K562 (cell line): ENCODE data around the gene AQP6. TPM values are rescaled to one million over a fixed set of nuclear protein-coding genes. Genes with fewer than 3 reads are reported as not detected.
A peak's percentile ranks its signal among the peaks of the same experiment; 100 is the strongest.

Experiments
- ATAC-seq: fragments of 200-7000 bp; cut with Tn5 transposase; 3 replicates; pipeline ENCODE4 v1.9.1; 2020; ENCODE audit warnings: moderate library complexity
- BruUV-seq: library from RNA; stranded (reverse); fragments of 400-500 nt; replicated peaks from 2 replicates; lab custom pipeline; 2021; lab: Mats Ljungman, UMichigan
- CTCF ChIA-PET: fragments of 300-600 bp; formaldehyde crosslinking; extraction: SDS; loops from one replicate; lab custom pipeline; 2021; ENCODE audit warnings: low intra/inter-chr PET ratio; lab: Yijun Ruan, JAX
- POLR2A ChIA-PET: fragments of 300-600, 350-650 bp; sonication (Branson Sonifier 250); formaldehyde crosslinking; extraction: SDS; loops from one replicate; lab custom pipeline; 2021; ENCODE audit warnings: antibody characterized with exemption, inconsistent platforms; lab: Yijun Ruan, JAX
- DNase-seq, 4 experiments: peaks; one replicate each; pipeline versions ENCODE4 v3.0.0 to v3.0.0-alpha.2; 2011 to 2018; ENCODE audit warnings: low spot score in 3 of 4, mixed read lengths in 3 of 4; ENCODE audit errors: extremely low read depth in 1 of 4
- FAIRE-seq: peaks from 2 replicates; lab custom pipeline; 2011; peaks lifted over from hg19 to GRCh38; lab: Jason Lieb, UNC
- H2AFZ ChIP-seq: 2 replicates; pipeline ENCODE4 v1.6.0; 2011; ENCODE audit warnings: low read depth, low read length, control low read depth, inconsistent platforms
- H3K27ac ChIP-seq: fragments of 200-600 bp; 3 replicates; pipeline ENCODE4 v1.8.0; 2011; ENCODE audit warnings: low read depth, mild to moderate bottlenecking, control low read depth, inconsistent platforms, low read length, moderate library complexity, mixed read lengths; ENCODE audit errors: extremely low read depth
- H3K27me3 ChIP-seq, 2 experiments: fragments of 300-600 bp in 1 of 2; 2 replicates in 1 of 2; 3 replicates in 1 of 2; pipeline versions ENCODE4 v1.6.0 to v1.8.0; 2011; ENCODE audit warnings: inconsistent platforms in 2 of 2, low read length in 2 of 2, mild to moderate bottlenecking in 1 of 2, mixed read lengths in 1 of 2, moderate library complexity in 1 of 2; ENCODE audit not compliant: control insufficient read depth in 2 of 2, insufficient read depth in 2 of 2
- H3K36me3 ChIP-seq: fragments of 300-600 bp; 3 replicates; pipeline ENCODE4 v1.8.0; 2011; ENCODE audit warnings: mild to moderate bottlenecking, low read length, inconsistent platforms; ENCODE audit not compliant: control insufficient read depth, insufficient read depth
- H3K4me1 ChIP-seq, 2 experiments: fragments of 200-600 bp in 1 of 2; replicated peaks in 1 of 2; 2 replicates in 1 of 2; 3 replicates in 1 of 2; pipeline versions ENCODE4 v1.5.1 to v1.8.0; 2011; ENCODE audit warnings: inconsistent platforms in 2 of 2, low read length in 2 of 2, mild to moderate bottlenecking in 1 of 2, mixed read lengths in 1 of 2, moderate library complexity in 1 of 2; ENCODE audit not compliant: control insufficient read depth in 2 of 2, insufficient read depth in 2 of 2
- H3K4me2 ChIP-seq: 2 replicates; pipeline ENCODE4 v1.6.1; 2011; ENCODE audit warnings: low read length, control low read depth, inconsistent platforms, mixed read lengths; ENCODE audit not compliant: insufficient read depth
- H3K4me3 ChIP-seq: fragments of 200-600 bp; sonication (generic), shearing (Covaris generic); 2 replicates; pipeline ENCODE4 v1.5.1; 2016; ENCODE audit warnings: control low read depth, inconsistent platforms
- H3K79me2 ChIP-seq: fragments of 200-600 bp; 3 replicates; pipeline ENCODE4 v1.8.0; 2011; ENCODE audit warnings: low read length, inconsistent platforms; ENCODE audit not compliant: control insufficient read depth, insufficient read depth
- H3K9ac ChIP-seq, 2 experiments: 2 replicates each; pipeline versions ENCODE4 v1.6.0 to v1.6.1; 2011; ENCODE audit warnings: low read depth in 2 of 2, low read length in 2 of 2, control low read depth in 1 of 2, inconsistent platforms in 1 of 2, mild to moderate bottlenecking in 1 of 2, mixed read lengths in 1 of 2; ENCODE audit not compliant: insufficient read depth in 1 of 2
- H3K9me1 ChIP-seq: one replicate; pipeline ENCODE4 v1.6.0; 2011; ENCODE audit warnings: inconsistent platforms, mild to moderate bottlenecking, low read length, moderate library complexity; ENCODE audit not compliant: control insufficient read depth, insufficient read depth
- H3K9me3 ChIP-seq: replicated peaks from 2 replicates; pipeline ENCODE4 v1.5.1; 2011; ENCODE audit warnings: low read depth, low read length, inconsistent platforms; ENCODE audit not compliant: control insufficient read depth, insufficient read depth
- H4K20me1 ChIP-seq: replicated peaks from 2 replicates; pipeline ENCODE4 v1.6.1; 2011; ENCODE audit warnings: low read length, inconsistent platforms, mixed read lengths; ENCODE audit not compliant: control insufficient read depth, insufficient read depth
- BCLAF1 ChIP-seq, 2 experiments: fragments of 450-650 bp in 1 of 2; IDR thresholded peaks; 2 replicates each; pipeline ENCODE4 v1.6.1; 2011 to 2017; ENCODE audit warnings: low read depth in 2 of 2, antibody characterized with exemption in 1 of 2, borderline replicate concordance in 1 of 2, low read length in 1 of 2, mild to moderate bottlenecking in 1 of 2, mixed read lengths in 1 of 2; ENCODE audit not compliant: control insufficient read depth in 1 of 2
- CREB3L1 ChIP-seq: fragments of 450-650 bp; IDR thresholded peaks from 2 replicates; pipeline ENCODE4 v1.6.1; 2014; ENCODE audit warnings: low read depth, mild to moderate bottlenecking, moderate library complexity, borderline replicate concordance
- ILK ChIP-seq: fragments of 450-650 bp; IDR thresholded peaks from 2 replicates; pipeline ENCODE4 v1.6.1; 2016; ENCODE audit warnings: missing genetic modification characterization, low read depth, mild to moderate bottlenecking, missing compliant biosample characterization, moderate library complexity, borderline replicate concordance
- MNT ChIP-seq, 2 experiments: fragments of 450-650 bp; conservative IDR thresholded peaks; 2 replicates each; pipeline ENCODE4 v1.6.1; 2017; ENCODE audit warnings: mild to moderate bottlenecking in 2 of 2, moderate library complexity in 2 of 2
- PKNOX1 ChIP-seq: fragments of 450-650 bp; IDR thresholded peaks from 2 replicates; pipeline ENCODE4 v1.6.1; 2016
- SAFB ChIP-seq: fragments of 200-400 bp; formaldehyde crosslinking; IDR thresholded peaks from 2 replicates; pipeline ENCODE4 v1.6.1; 2017; ENCODE audit warnings: low read depth, low read length, borderline replicate concordance
- SMARCB1 ChIP-seq: IDR thresholded peaks from 2 replicates; pipeline ENCODE4 v1.6.1; 2011; ENCODE audit warnings: improper control_type of control experiment, low read depth; ENCODE audit not compliant: insufficient read length
- SRF ChIP-seq, 2 experiments: fragments of 250-450, 450-650 bp in 1 of 2; sonication (Bioruptor Pico) in 1 of 2; sonication (generic) in 1 of 2; formaldehyde crosslinking; IDR thresholded peaks; 2 replicates each; pipeline versions ENCODE4 v1.5.0 to v1.5.1; 2020 to 2022; ENCODE audit warnings: mild to moderate bottlenecking in 1 of 2, missing genetic modification reagents in 1 of 2
- THRA ChIP-seq: fragments of 450-650 bp; IDR thresholded peaks from 2 replicates; pipeline ENCODE4 v1.6.1; 2017; ENCODE audit warnings: mild to moderate bottlenecking, moderate library complexity
- XRCC5 ChIP-seq: fragments of 200-400 bp; formaldehyde crosslinking; IDR thresholded peaks from 2 replicates; pipeline ENCODE4 v1.6.1; 2017; ENCODE audit warnings: low read depth, mild to moderate bottlenecking, low read length
- ZFP1 ChIP-seq: fragments of 450-650 bp; formaldehyde crosslinking; IDR thresholded peaks from 2 replicates; pipeline ENCODE4 v1.4.0; 2020; ENCODE audit warnings: mild to moderate bottlenecking, mixed read lengths
- WGBS: fragments of 100-300 bp; shearing (Covaris generic); methylation state at CpG from one replicate; pipeline ENCODE4 v1.1.6; 2016; ENCODE audit warnings: low coverage, mixed read lengths; ENCODE audit not compliant: insufficient coverage; ENCODE audit errors: missing lambda C conversion rate; 5-methylcytosine and 5-hydroxymethylcytosine counted together
- in situ Hi-C: fragments of 300-500 bp; cut with MboI; formaldehyde crosslinking; loops from 4 replicates; pipeline ENCODE4 v1.15.0; 2018; ENCODE audit warnings: inconsistent platforms, mixed read lengths
- intact Hi-C: fragments of 100-400 bp; cut with micrococcal nuclease; formaldehyde crosslinking; loops from 2 replicates; pipeline ENCODE4 v1.14.2; 2022
- polyA plus RNA-seq, 8 experiments: library from polyadenylated mRNA; depleted of rRNA in 4 of 8; stranded (reverse) in 5 of 8; unstranded in 3 of 8; fragments of >200 nt; fragmentation: Nextera tagmentation in 2 of 8; fragmentation: Illumina TruSeq in 1 of 8; extraction: Ambion mirVana in 2 of 8; extraction: Trizol in 1 of 8; gene quantifications; 2 replicates each; pipeline versions ENCODE4 v1.2.1 to v1.2.3, GENCODE V29; 2011 to 2014; ENCODE audit warnings: inconsistent platforms in 1 of 8, missing spikeins in 1 of 8
- total RNA-seq, 7 experiments: library from RNA; depleted of rRNA in 6 of 7; stranded (reverse); fragments of >200 nt in 6 of 7; fragmentation: Illumina TruSeq in 2 of 7; extraction: Trizol in 2 of 7; gene quantifications; 2 replicates each; pipeline versions ENCODE4 v1.2.1 to v1.2.3, GENCODE V29; 2011 to 2021; ENCODE audit warnings: low replicate concordance in 1 of 7

AQP6 gene
- total and polyA plus RNA-seq, 9 of the 15 experiments (the other 6 are each of a cell fraction or from before 2014, with no cell fraction given), result 0.05 to 0.12 TPM; not detected in 7

- H3K4me1 ChIP-seq, result peaks cover 8 to 13% of the 10 kb centered on the region in 2 experiments; a peak in 4 of 5 replicates
- DNase-seq, result peak in 2 of 4 experiments; percentile 35 to 49
- BruUV-seq, result no TSS peak
- peaks cover 63% of the 10 kb centered on the region for H3K36me3 ChIP-seq
- in situ Hi-C loops, result no loop called here
- H4K20me1 ChIP-seq, result 0 out of 2 replicates have a peak, but pooled peaks cover 4% of the 10 kb centered on the region
- ChIA-PET CTCF (no interaction called here), POLR2A (interaction anchor here (0.7 to 1.0 kb wide), 2 partner anchors 35 to 89 kb away, joined by 4 to 5 read pairs; no protein-coding TSS in a partner anchor)
- no peak for FAIRE-seq
- peaks cover 87% of the 10 kb centered on the region for H3K79me2 ChIP-seq
- peak; percentile 76 for ATAC-seq
- no peaks in the 10 kb centered on the region for H3K27me3 ChIP-seq
- H3K27ac ChIP-seq, result no peak overlapping the region
- no peak overlapping the region for H2AFZ ChIP-seq
- H3K9ac ChIP-seq, result no peak overlapping the region
- no peak overlapping the region for H3K4me2 ChIP-seq
- H3K4me3 ChIP-seq, result no peak overlapping the region
- no peaks in the 10 kb centered on the region for H3K9me1 ChIP-seq
- WGBS, result 44% methylated on average over 2 of the region's 2 CpGs
- intact Hi-C loops, result no loop called here
- H3K9me3 ChIP-seq, result no peaks in the 10 kb centered on the region
- no peak for TF ChIP-seq SRF (CRISPR knock-in tag; IDR thresholded peaks at IDR 0.05)
- TF ChIP-seq PKNOX1, result peak; percentile 51; the same call in 1 of the 2 replicates
- no peak for TF ChIP-seq MNT (conservative IDR thresholded peaks at IDR 0.05)
- TF ChIP-seq SMARCB1, result no peak
- no peak for TF ChIP-seq CREB3L1
- no peak for TF ChIP-seq SAFB
- no peak for TF ChIP-seq XRCC5
- no peak for TF ChIP-seq BCLAF1 (IDR thresholded peaks at IDR 0.05; ENCODE audit: borderline replicate concordance in 1 of 2, control insufficient read depth in 1 of 2, low read depth in 2 of 2, low read length in 1 of 2)
- TF ChIP-seq THRA, result no peak
- no peak for TF ChIP-seq ILK (tag)
- TF ChIP-seq ZFP1 (CRISPR knock-in tag), result no peak
These were observed 46.2 kb downstream of the AQP6 start for GRCh38 chr12:50018968-50019367.
